Stimulated activated CD4-positive, alpha-beta T cell treated with anti-CD3 and anti-CD28 coated beads, TNF-alpha, amount 100 ng/mL, for 1 hour (primary cell): Measurements from ENCODE around the gene LRIF1.

Experiments
- DNase-seq, 3 donors: peaks; one replicate each; pipeline ENCODE4 v3.0.0-alpha.2; 2020; ENCODE audit warnings: low read depth in 3 of 3, low spot score in 1 of 3

Gene LRIF1

GRCh38 chr1:110897681-110898080 lies 66.0 kb downstream of the LRIF1 start:
- DNase-seq = no peak
